Stimulated activated memory B cell treated with anti-CD40 and anti-IgM and Interleukin-4, amounts not matched to agents 10 μg/mL and 1 μg/mL and 100 μg/mL, for 72 hours (primary cell): ENCODE results near the gene SLC6A2.

Experiments used
- ATAC-seq: fragments of 150-1000 bp; cut with Tn5 transposase; 2 replicates; pipeline ENCODE4 v1.10.0; 2021
- H3K27ac Mint-ChIP-seq: one replicate; pipeline ENCODE4 v1.8.0; 2022; ENCODE audit warnings: mild to moderate bottlenecking, mixed read lengths
- H3K27me3 Mint-ChIP-seq: one replicate; pipeline ENCODE4 v1.8.0; 2022; ENCODE audit warnings: mixed read lengths
- H3K36me3 Mint-ChIP-seq: one replicate; pipeline ENCODE4 v1.8.0; 2022; ENCODE audit warnings: mixed read lengths
- H3K4me1 Mint-ChIP-seq: one replicate; pipeline ENCODE4 v1.8.0; 2022; ENCODE audit warnings: mixed read lengths
- H3K4me3 Mint-ChIP-seq: one replicate; pipeline ENCODE4 v1.8.0; 2022; ENCODE audit warnings: mild to moderate bottlenecking, moderate library complexity, mixed read lengths
- H3K9me3 Mint-ChIP-seq: one replicate; pipeline ENCODE4 v1.8.0; 2022; ENCODE audit warnings: mixed read lengths

Gene SLC6A2

GRCh38 chr16:55640701-55641327, 15.0 kb upstream of the SLC6A2 start:
- Mint-ChIP-seq H3K27ac (no peak overlapping the region), H3K27me3 (peaks cover 36% of the 10 kb centered on the region)
- ATAC-seq = no peak

GRCh38 chr16:55641430-55642056, 14.2 kb upstream of the SLC6A2 start:
- Mint-ChIP-seq H3K4me3 (no peak overlapping the region), H3K9me3 (no peaks in the 10 kb centered on the region), H3K4me1 (no peaks in the 10 kb centered on the region), H3K36me3 (no peaks in the 10 kb centered on the region), H3K27me3 (peaks cover 36% of the 10 kb centered on the region), H3K27ac (no peak overlapping the region)
- no peak for ATAC-seq

More at GRCh38 chr16:55640701-55641327, 15.0 kb upstream of the SLC6A2 start:
- no peak overlapping the region for H3K4me3 Mint-ChIP-seq
- H3K36me3 Mint-ChIP-seq = no peaks in the 10 kb centered on the region
- no peaks in the 10 kb centered on the region for H3K4me1 Mint-ChIP-seq
- peaks cover 2% of the 10 kb centered on the region for H3K9me3 Mint-ChIP-seq

- H3K36me3 Mint-ChIP-seq = no peaks in the 10 kb centered on the region
- H3K4me3 Mint-ChIP-seq = no peak overlapping the region
- H3K27ac Mint-ChIP-seq = no peak overlapping the region
- ATAC-seq = no peak
- no peaks in the 10 kb centered on the region for H3K4me1 Mint-ChIP-seq
- no peaks in the 10 kb centered on the region for H3K9me3 Mint-ChIP-seq
- peaks cover 33% of the 10 kb centered on the region for H3K27me3 Mint-ChIP-seq
Measured at GRCh38 chr16:55642611-55643010, 13.2 kb upstream of the SLC6A2 start.

DNA sequence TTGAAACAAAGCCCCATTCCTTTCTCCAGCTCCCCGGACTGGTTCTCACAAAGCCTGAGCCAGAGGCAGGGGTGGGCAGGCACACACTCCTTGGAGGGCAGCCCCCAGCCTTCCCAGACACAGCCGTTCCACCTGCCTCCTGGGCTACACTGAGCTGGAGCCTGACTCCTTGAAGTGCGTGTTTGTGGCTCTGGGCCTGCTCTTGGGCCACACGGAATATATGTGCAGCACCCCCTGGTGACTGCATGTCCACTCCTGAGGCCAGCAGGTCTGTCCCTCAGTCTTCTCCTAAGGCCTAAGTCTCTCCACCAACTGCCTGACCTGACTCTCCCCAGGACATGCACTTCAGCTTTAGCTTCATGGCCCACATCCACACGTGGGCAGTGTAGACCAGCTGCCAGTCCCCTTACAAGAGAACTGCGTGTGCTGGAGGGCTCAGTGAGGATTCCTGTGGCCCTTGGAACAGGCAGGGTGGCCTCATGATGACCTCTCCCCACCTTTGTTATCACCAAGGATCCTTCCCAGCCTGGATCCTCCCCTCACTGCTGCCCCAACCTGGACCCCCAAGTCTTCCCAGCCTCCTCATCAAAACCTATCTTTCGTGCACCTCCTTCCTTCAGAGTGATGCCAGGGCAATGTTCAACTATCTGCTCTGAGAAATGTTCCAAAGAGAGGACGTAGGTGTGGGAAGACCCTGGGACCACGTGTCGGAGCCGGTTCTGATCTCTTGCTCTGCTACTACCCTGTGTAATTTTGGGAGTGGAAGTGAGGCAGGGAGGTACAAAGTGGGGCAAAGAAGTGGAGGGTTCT, 12.4 kb upstream of the SLC6A2 start:
- H3K4me1 Mint-ChIP-seq = no peaks in the 10 kb centered on the region
- H3K27me3 Mint-ChIP-seq = peaks cover 28% of the 10 kb centered on the region
- no peaks in the 10 kb centered on the region for H3K9me3 Mint-ChIP-seq
- peak; percentile 24 for ATAC-seq
- no peaks in the 10 kb centered on the region for H3K36me3 Mint-ChIP-seq
- H3K27ac Mint-ChIP-seq = no peak overlapping the region
- H3K4me3 Mint-ChIP-seq = no peak overlapping the region

DNA sequence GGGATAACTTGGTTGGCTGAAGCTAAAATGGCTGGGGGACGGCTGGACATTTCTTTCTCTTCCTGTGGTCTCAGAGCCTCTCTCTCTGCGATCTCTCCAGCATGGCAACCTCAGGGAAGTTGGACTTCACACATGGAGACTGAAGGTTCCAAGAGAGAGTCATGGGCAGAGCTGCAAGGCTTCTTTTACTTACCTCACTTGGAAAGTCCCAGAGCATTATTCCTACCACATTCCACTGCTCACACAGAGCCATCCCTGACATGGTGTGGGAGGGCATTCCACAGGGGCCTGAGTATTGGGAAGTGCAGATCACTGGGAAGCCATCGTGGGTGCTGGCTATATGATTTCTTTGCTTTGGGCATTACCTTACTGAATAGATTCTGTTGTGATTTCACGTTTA, 9.8 kb upstream of the SLC6A2 start:
- no peaks in the 10 kb centered on the region for H3K9me3 Mint-ChIP-seq
- H3K4me1 Mint-ChIP-seq = no peaks in the 10 kb centered on the region
- ATAC-seq = no peak
- no peaks in the 10 kb centered on the region for H3K36me3 Mint-ChIP-seq
- H3K27me3 Mint-ChIP-seq = peaks cover 18% of the 10 kb centered on the region
- H3K27ac Mint-ChIP-seq = no peak overlapping the region
- H3K4me3 Mint-ChIP-seq = no peak overlapping the region

DNA sequence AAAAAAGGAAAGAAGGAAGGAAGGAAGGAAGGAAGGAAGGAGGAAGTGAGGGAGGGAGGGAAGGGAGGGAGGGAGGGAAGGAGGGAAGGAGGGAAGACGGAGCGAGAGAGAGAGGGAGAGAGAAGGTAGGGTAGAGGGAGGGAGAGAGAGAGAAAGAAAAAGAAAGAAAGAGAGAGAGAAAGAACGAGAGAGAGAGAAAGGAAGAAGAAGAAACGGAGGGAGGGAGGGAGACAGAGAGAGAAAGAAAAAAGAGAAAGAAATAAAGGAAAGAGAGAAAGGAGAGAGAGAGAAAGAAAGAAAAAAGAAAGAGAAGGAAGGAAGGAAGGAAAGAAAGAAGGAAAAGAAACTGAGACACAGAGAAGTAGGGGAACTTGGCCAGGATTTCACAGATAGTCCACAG, 8.4 kb upstream of the SLC6A2 start:
- no peak overlapping the region for H3K4me3 Mint-ChIP-seq
- H3K27ac Mint-ChIP-seq = no peak overlapping the region
- no peak for ATAC-seq
- no peaks in the 10 kb centered on the region for H3K9me3 Mint-ChIP-seq
- no peaks in the 10 kb centered on the region for H3K36me3 Mint-ChIP-seq
- peaks cover 18% of the 10 kb centered on the region for H3K27me3 Mint-ChIP-seq
- H3K4me1 Mint-ChIP-seq = no peaks in the 10 kb centered on the region

- Mint-ChIP-seq H3K9me3 (no peaks in the 10 kb centered on the region), H3K27ac (no peak overlapping the region), H3K27me3 (peaks cover 18% of the 10 kb centered on the region), H3K4me1 (no peaks in the 10 kb centered on the region), H3K4me3 (no peak overlapping the region), H3K36me3 (no peaks in the 10 kb centered on the region)
- no peak for ATAC-seq
Measured at GRCh38 chr16:55647798-55648197, 8.0 kb upstream of the SLC6A2 start.

GRCh38 chr16:55651841-55652824, 3.7 kb upstream of the SLC6A2 start:
- Mint-ChIP-seq H3K4me1 (no peaks in the 10 kb centered on the region), H3K27me3 (peaks cover 8% of the 10 kb centered on the region), H3K36me3 (no peaks in the 10 kb centered on the region), H3K27ac (no peak overlapping the region), H3K9me3 (no peaks in the 10 kb centered on the region), H3K4me3 (no peak overlapping the region)
- no peak for ATAC-seq

GRCh38 chr16:55653106-55653505, 2.7 kb upstream of the SLC6A2 start:
- H3K4me1 Mint-ChIP-seq = no peaks in the 10 kb centered on the region
- H3K27me3 Mint-ChIP-seq = peaks cover 17% of the 10 kb centered on the region
- H3K9me3 Mint-ChIP-seq = no peaks in the 10 kb centered on the region
- no peak overlapping the region for H3K4me3 Mint-ChIP-seq
- no peak overlapping the region for H3K27ac Mint-ChIP-seq
- no peak for ATAC-seq
- no peaks in the 10 kb centered on the region for H3K36me3 Mint-ChIP-seq

- H3K9me3 Mint-ChIP-seq = no peaks in the 10 kb centered on the region
- no peaks in the 10 kb centered on the region for H3K36me3 Mint-ChIP-seq
- H3K27me3 Mint-ChIP-seq = peaks cover 20% of the 10 kb centered on the region
- H3K4me1 Mint-ChIP-seq = no peaks in the 10 kb centered on the region
- H3K4me3 Mint-ChIP-seq = no peak overlapping the region
- H3K27ac Mint-ChIP-seq = no peak overlapping the region
- ATAC-seq = no peak
Measured at GRCh38 chr16:55655381-55655896, 349 bp upstream of the SLC6A2 start.

- Mint-ChIP-seq H3K36me3 (no peaks in the 10 kb centered on the region), H3K27me3 (peaks cover 20% of the 10 kb centered on the region), H3K4me1 (no peaks in the 10 kb centered on the region), H3K9me3 (no peaks in the 10 kb centered on the region), H3K27ac (no peak overlapping the region), H3K4me3 (no peak overlapping the region)
- no peak for ATAC-seq
Measured at GRCh38 chr16:55656691-55657092, 904 bp downstream of the SLC6A2 start.

- peaks cover 20% of the 10 kb centered on the region for H3K27me3 Mint-ChIP-seq
- no peak for ATAC-seq
- no peaks in the 10 kb centered on the region for H3K4me1 Mint-ChIP-seq
- H3K4me3 Mint-ChIP-seq = no peak overlapping the region
- no peaks in the 10 kb centered on the region for H3K36me3 Mint-ChIP-seq
- no peak overlapping the region for H3K27ac Mint-ChIP-seq
- no peaks in the 10 kb centered on the region for H3K9me3 Mint-ChIP-seq
Measured at GRCh38 chr16:55657616-55658015, 1.8 kb downstream of the SLC6A2 start.

- no peaks in the 10 kb centered on the region for H3K36me3 Mint-ChIP-seq
- H3K27me3 Mint-ChIP-seq = peaks cover 20% of the 10 kb centered on the region
- peaks cover 7% of the 10 kb centered on the region for H3K9me3 Mint-ChIP-seq
- H3K27ac Mint-ChIP-seq = no peak overlapping the region
- no peaks in the 10 kb centered on the region for H3K4me1 Mint-ChIP-seq
- H3K4me3 Mint-ChIP-seq = no peak overlapping the region
- no peak for ATAC-seq
Measured at GRCh38 chr16:55658898-55659420, 3.2 kb downstream of the SLC6A2 start.

DNA sequence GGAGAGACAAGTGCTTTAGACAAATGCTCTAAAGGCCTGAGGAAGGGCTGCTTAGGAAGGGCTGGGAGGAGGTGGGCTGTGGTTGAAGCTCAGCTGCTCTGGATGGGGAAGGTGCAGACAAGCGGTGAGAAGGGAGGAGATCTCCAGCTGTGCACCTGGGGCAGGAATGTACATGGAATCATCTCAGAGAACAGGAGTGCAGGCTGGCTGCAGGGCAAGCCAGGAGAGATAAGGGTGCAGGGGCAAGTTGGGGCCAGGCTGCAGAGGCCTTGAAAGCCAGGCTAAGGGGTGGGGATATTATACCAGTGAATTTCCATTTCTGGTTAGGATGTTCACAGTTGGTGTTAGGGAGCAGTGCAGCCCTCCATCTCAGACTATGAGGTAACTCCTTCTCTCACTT, 4.2 kb downstream of the SLC6A2 start:
- H3K27ac Mint-ChIP-seq = no peak overlapping the region
- ATAC-seq = no peak
- H3K36me3 Mint-ChIP-seq = no peaks in the 10 kb centered on the region
- no peak overlapping the region for H3K4me3 Mint-ChIP-seq
- no peaks in the 10 kb centered on the region for H3K4me1 Mint-ChIP-seq
- H3K27me3 Mint-ChIP-seq = peaks cover 20% of the 10 kb centered on the region
- peaks cover 7% of the 10 kb centered on the region for H3K9me3 Mint-ChIP-seq
